Stimulated activated naive B cell treated with anti-CD40 and anti-IgM and Interleukin-4, amounts not matched to agents 10 μg/mL and 1 μg/mL and 100 μg/mL, for 72 hours (primary cell): ENCODE measurements around the gene RCAN2.

Source experiments
- ATAC-seq, 2 donors: fragments of 150-1000 bp; cut with Tn5 transposase; replicated peaks; 2 replicates each; pipeline ENCODE4 v1.10.0; 2021; ENCODE audit warnings: moderate library complexity in 1 of 2
- DNase-seq: peaks from one replicate; pipeline ENCODE4 v3.0.0; 2021
- H3K27ac Mint-ChIP-seq: one replicate; pipeline ENCODE4 v1.8.0; 2022; ENCODE audit warnings: mild to moderate bottlenecking, mixed read lengths
- H3K27me3 Mint-ChIP-seq, 2 donors: one replicate each; pipeline ENCODE4 v1.8.0; 2022; ENCODE audit warnings: mixed read lengths in 2 of 2
- H3K36me3 Mint-ChIP-seq, 2 donors: one replicate each; pipeline ENCODE4 v1.8.0; 2022; ENCODE audit warnings: mixed read lengths in 2 of 2, mild to moderate bottlenecking in 1 of 2
- H3K4me1 Mint-ChIP-seq, 2 donors: one replicate each; pipeline ENCODE4 v1.8.0; 2022; ENCODE audit warnings: mixed read lengths in 2 of 2, mild to moderate bottlenecking in 1 of 2
- H3K4me3 Mint-ChIP-seq, 2 donors: one replicate each; pipeline ENCODE4 v1.8.0; 2022; ENCODE audit warnings: mild to moderate bottlenecking in 2 of 2, mixed read lengths in 2 of 2, moderate library complexity in 1 of 2
- H3K9me3 Mint-ChIP-seq, 2 donors: one replicate each; pipeline ENCODE4 v1.8.0; 2022; ENCODE audit warnings: mixed read lengths in 2 of 2, mild to moderate bottlenecking in 1 of 2

The RCAN2 gene

DNA sequence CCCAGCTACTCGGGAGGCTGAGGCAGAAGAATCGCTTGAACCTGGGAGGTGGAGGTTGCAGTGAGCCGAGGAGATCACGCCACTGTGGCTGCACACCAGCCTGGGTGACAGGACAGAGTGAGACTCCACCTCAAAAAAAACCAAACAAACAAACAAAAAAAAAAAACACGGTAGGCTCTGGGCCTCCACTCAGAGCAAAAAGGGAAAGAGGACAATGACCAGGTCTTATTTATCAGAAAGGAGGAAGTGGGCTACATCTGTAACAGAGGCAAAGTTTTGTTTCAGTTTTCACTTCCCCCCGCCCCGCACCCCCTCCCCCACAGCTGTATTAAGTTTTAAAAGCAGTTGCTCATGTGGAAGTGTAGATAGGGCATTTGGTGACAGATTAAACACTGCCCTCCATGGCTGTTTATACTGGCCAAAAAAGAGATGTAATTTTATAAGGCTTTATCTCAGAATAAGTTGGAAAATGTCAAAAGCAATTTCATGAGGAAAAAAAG, 114.6 kb downstream of the RCAN2 start:
- peak overlapping the region; percentile 43 to 60 for H3K4me3 Mint-ChIP-seq
- H3K4me1 Mint-ChIP-seq: peaks cover 34 to 66% of the 10 kb centered on the region in 2 donors
- H3K27me3 Mint-ChIP-seq: no peaks in the 10 kb centered on the region
- H3K9me3 Mint-ChIP-seq: peaks cover 0 to 6% of the 10 kb centered on the region in 2 donors
- ATAC-seq (peak; percentile 92 to 97), DNase-seq (peak; percentile 28)
- H3K36me3 Mint-ChIP-seq: peaks cover 0 to 4% of the 10 kb centered on the region in 2 donors
- H3K27ac Mint-ChIP-seq: peak overlapping the region; percentile 91

DNA sequence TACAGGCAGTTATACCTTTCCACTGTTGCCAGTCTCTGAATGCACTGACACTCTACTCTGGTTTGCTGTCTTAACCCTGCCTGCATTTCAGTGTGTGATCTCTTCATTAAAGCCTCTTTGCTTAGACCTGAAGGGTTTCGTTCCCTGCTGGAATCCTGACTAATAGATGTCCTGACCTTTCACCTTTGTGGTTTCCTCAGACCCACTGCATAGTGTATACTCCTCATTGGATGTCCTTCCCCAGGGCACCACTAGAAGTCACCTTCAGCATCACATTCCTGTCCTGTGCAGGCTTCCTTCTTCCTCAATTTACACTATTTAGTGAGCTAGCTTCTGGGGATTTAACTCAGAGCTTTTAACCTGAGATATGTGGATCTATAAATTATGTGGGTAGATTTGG, 120.6 kb downstream of the RCAN2 start:
- Mint-ChIP-seq H3K36me3 (no peaks in the 10 kb centered on the region), H3K27ac (no peak overlapping the region)
- ATAC-seq: peak in 1 of 2 donors; percentile 41

DNA sequence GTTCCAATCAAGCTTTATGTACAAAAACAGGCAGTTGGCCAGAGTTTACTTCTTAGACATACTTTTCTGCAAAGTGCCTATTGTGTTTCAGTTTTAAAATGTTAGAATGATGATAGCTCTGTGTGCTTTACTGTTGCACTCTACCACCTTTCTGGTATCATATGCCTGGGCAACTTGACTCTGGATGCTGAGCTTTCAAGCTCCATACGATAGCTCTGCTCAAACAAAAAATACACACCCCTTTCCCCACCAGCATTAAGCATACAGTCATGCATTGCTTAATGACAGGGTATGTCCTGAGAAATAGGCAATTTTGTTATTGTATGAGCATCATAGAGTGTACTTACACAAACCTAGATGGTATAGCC, 123.1 kb downstream of the RCAN2 start:
- ATAC-seq (no peak), DNase-seq (no peak)
- peaks cover 26 to 34% of the 10 kb centered on the region in 2 donors for H3K4me1 Mint-ChIP-seq
- peaks cover 0 to 5% of the 10 kb centered on the region in 2 donors for H3K9me3 Mint-ChIP-seq
- H3K36me3 Mint-ChIP-seq: no peaks in the 10 kb centered on the region
- H3K27me3 Mint-ChIP-seq: no peaks in the 10 kb centered on the region
- no peak overlapping the region for H3K27ac Mint-ChIP-seq
- H3K4me3 Mint-ChIP-seq: no peak overlapping the region

More for the DNA sequence above, 120.6 kb downstream of the RCAN2 start:
- peaks cover 28 to 39% of the 10 kb centered on the region in 2 donors for H3K4me1 Mint-ChIP-seq
- no peak for DNase-seq
- peaks cover 0 to 7% of the 10 kb centered on the region in 2 donors for H3K9me3 Mint-ChIP-seq
- H3K27me3 Mint-ChIP-seq: no peaks in the 10 kb centered on the region
- no peak overlapping the region for H3K4me3 Mint-ChIP-seq

DNA sequence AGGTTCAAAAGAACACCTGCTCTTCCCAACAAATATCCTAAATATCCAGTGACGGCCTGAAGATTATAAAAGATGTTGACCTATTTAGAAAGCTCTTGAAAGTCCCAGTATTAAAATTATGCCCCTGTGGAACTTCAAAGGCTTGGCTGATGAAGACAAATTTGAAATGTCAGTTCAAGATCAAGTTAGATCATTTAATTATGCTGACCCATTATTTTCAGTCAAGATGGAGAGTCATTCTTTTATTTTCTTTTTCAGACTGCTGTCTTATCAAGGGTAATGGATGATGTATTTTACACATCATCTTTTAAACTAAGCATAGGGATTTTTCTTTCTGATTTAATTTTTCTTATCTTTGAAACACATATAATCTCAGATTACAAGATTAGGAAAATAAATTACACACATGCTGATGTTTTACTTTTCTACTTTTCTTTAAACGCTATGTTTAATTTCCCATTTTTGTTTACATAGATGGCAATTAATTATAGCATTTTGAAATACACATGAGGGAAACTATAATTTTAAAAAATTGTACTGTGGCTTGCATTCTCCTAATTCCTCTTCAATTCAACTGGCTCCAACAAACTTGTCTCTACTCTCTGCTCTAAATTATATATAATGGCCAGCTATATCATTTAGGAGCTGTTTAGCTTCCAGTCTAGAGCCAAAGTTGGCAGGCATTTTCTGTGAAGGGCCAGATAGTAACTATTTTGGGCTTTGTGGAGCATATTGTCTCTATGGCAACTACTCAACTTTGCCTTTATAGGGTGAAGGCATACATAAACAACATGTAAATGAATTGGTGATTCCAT, 123.7 kb downstream of the RCAN2 start:
- Mint-ChIP-seq H3K27me3 (no peaks in the 10 kb centered on the region), H3K9me3 (peaks cover 0 to 5% of the 10 kb centered on the region in 2 donors), H3K27ac (no peak overlapping the region), H3K4me3 (no peak overlapping the region), H3K4me1 (peaks cover 24 to 30% of the 10 kb centered on the region in 2 donors), H3K36me3 (no peaks in the 10 kb centered on the region)
- ATAC-seq (no peak), DNase-seq (no peak)

DNA sequence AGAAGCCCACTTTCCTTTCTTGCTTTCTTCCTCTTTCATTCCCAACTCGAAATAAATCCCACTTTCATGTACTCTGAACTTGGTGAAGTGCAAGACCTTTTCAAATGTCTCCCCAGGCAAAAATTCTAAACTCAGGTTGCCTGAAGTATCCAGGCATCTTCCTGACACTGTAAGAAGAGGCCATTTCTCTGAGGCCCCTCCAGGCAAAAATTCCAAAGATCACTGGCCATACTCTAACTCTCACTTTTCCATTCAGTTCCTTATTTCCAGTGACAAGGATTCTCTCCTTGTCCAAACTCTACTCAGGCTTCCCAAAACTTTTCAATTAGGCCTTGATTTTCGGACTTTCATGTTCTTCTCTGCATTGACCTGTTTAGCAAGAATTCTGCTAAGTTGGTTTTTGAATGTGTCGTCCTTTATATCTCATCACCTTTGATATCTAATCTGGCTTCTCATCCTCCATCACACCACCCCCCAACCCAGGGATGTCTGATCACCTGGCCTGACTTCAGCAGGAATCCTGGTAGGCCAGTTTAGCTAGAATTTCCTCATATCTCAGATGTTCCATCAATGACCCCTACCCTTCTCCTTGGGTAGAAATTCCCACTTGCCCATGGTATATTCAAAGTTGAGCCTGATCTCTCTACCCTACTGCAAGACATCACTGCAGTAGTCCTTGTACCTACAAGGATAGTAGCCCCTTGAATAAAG, 124.9 kb downstream of the RCAN2 start:
- DNase-seq (no peak), ATAC-seq (no peak)
- H3K9me3 Mint-ChIP-seq: peaks cover 0 to 2% of the 10 kb centered on the region in 2 donors
- no peak overlapping the region for H3K4me3 Mint-ChIP-seq
- H3K27me3 Mint-ChIP-seq: no peaks in the 10 kb centered on the region
- no peaks in the 10 kb centered on the region for H3K36me3 Mint-ChIP-seq
- H3K4me1 Mint-ChIP-seq: peaks cover 19 to 21% of the 10 kb centered on the region in 2 donors
- H3K27ac Mint-ChIP-seq: no peak overlapping the region

DNA sequence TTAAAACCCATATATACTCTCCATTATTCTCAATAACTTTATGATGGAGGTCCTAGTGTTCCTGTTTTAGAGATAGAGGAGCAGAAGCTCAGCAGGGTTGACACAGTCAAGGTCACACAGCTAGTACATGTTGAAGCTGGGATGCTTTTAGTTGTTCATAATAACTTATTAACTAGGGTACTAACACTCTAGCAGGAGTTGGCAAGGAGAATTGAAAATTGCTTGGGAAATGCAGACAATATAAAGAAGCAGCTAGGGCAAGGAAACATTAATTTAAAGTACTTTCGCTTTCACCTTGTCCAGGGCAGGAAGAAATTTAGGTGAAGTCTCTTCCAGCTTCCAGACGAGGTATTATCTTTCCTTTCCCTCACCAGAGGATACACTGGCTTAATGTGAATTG, 133.7 kb downstream of the RCAN2 start:
- Mint-ChIP-seq H3K4me3 (no peak overlapping the region), H3K27ac (no peak overlapping the region), H3K27me3 (no peaks in the 10 kb centered on the region), H3K4me1 (peaks cover 4 to 10% of the 10 kb centered on the region in 2 donors), H3K9me3 (no peaks in the 10 kb centered on the region), H3K36me3 (no peaks in the 10 kb centered on the region)
- no peak for DNase-seq
- no peak for ATAC-seq

DNA sequence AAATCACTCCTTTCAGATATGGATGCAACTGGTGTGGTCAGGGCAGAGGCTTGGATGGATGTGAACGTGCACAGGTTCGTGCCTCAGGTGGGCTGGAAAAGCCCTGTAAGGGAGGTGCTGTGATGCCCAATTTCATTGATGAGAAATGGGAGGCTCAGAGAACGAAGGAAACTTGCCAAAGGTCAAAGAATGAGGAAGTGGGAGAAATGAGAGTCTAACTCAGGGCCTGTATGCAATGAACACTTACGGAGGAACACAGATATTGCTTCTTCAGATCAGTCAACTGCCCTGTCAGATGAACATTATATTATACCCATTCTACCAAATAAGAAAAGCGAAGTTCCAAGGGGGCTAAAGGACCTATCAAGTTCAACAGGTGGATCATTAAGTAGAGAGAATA, 134.7 kb downstream of the RCAN2 start:
- H3K4me1 Mint-ChIP-seq: peaks cover 4 to 10% of the 10 kb centered on the region in 2 donors
- H3K4me3 Mint-ChIP-seq: no peak overlapping the region
- no peaks in the 10 kb centered on the region for H3K27me3 Mint-ChIP-seq
- H3K27ac Mint-ChIP-seq: no peak overlapping the region
- DNase-seq (no peak), ATAC-seq (peak; percentile 70 to 78)
- no peaks in the 10 kb centered on the region for H3K36me3 Mint-ChIP-seq
- H3K9me3 Mint-ChIP-seq: no peaks in the 10 kb centered on the region

DNA sequence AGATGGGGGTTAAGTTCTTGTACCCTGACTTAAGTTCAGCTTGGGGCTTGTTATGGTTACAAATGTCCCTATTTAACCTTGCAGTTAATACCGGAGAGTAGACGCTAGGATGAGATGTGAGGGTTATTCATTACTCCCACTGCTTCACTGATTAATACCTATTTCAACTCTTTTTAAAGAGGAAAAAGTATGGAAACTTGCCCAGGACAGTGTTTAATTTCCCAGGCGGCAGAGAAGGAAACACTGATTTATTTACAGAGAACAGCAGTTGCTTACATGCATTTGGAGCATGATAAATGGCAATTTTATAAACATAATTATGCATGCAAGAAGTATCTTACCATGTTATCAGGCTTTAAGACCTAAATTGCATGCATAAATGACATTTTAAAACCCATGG, 137.7 kb downstream of the RCAN2 start:
- ATAC-seq: no peak
- H3K27me3 Mint-ChIP-seq: peaks cover 3 to 4% of the 10 kb centered on the region in 2 donors
- H3K36me3 Mint-ChIP-seq: no peaks in the 10 kb centered on the region

DNA sequence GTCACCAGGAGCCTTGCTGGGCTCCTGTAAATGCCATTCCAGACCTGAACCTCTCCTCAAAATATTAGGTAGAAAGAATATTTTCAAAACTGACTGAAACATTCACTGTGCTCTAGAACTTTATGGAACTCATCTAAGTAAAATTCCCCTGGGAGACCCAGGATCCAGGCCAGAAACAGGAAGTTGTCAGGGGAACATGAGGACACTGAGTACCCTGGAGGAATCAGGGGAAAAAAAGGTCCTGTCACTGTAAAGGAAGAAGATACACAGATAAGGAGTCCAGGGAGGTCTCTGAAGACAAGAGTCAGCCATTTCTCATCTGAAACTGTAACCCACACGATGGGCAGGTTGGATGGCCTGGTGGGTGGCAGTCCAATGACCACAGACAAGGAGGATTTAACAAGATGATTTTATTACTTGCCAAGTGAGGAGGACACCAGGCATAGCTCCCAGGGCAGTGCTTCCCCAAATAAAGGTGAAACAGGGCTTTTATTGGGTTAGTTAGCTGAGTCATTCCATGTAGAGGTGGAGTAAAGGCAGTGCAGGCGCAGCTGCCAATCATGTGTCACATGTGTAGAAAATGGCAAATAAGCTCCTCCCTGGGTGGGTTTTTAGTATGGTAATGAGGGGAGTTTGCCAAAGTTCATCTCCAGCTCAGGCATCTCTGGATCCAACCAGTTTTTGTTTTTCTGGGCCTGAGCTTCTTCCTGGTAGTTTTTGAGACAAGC, 138.5 kb downstream of the RCAN2 start:
- DNase-seq (no peak), ATAC-seq (peak; percentile 51 to 60)
- Mint-ChIP-seq H3K27ac (no peak overlapping the region), H3K36me3 (no peaks in the 10 kb centered on the region), H3K9me3 (no peaks in the 10 kb centered on the region), H3K27me3 (peaks cover 4 to 12% of the 10 kb centered on the region in 2 donors), H3K4me1 (peaks cover 4 to 10% of the 10 kb centered on the region in 2 donors), H3K4me3 (no peak overlapping the region)

More for the DNA sequence above, 137.7 kb downstream of the RCAN2 start:
- no peak for DNase-seq
- Mint-ChIP-seq H3K4me1 (peaks cover 4 to 10% of the 10 kb centered on the region in 2 donors), H3K27ac (no peak overlapping the region), H3K9me3 (no peaks in the 10 kb centered on the region), H3K4me3 (no peak overlapping the region)

DNA sequence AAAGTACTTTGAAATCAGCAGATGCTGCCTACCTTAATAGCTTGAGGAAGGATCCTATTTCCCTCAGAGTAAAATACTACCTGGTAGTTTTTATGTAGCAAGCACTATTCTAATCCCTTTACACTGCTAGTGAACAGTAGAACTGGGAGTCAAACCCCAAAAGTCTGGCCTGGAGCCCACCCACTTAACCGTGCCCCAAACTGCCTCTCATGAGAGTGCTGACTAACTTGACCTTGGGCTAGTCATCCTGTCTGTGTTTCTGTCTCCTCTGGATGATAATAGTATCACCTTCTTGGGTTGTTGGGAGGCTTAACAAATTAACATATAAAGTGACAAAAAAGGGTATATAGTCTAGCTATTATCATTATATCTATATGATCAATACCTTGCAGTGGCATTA, 140.5 kb downstream of the RCAN2 start:
- DNase-seq (no peak), ATAC-seq (no peak)
- H3K36me3 Mint-ChIP-seq: no peaks in the 10 kb centered on the region
- no peak overlapping the region for H3K4me3 Mint-ChIP-seq
- H3K4me1 Mint-ChIP-seq: no peaks in the 10 kb centered on the region
- no peaks in the 10 kb centered on the region for H3K9me3 Mint-ChIP-seq
- no peak overlapping the region for H3K27ac Mint-ChIP-seq
- peaks cover 4 to 14% of the 10 kb centered on the region in 2 donors for H3K27me3 Mint-ChIP-seq

DNA sequence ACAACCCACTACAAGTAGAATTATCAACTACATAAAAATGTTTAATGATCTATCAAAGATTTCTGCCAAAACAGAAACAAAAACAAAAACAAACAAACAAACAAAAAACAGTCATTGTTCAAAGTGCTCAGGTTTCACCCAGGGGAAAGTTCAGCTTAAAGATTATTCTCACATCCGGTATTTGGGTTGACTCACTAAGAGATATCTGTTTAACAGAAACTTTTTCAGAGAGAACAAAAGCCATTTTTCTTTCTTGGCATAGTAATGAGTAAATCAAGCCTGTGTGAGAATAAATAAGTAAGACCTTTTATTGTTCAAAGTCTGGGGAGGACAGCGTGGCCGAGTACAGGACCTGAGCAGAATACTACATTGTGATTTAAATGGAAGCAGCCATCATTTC, 143.6 kb downstream of the RCAN2 start:
- peaks cover 4 to 29% of the 10 kb centered on the region in 2 donors for H3K27me3 Mint-ChIP-seq
- no peaks in the 10 kb centered on the region for H3K9me3 Mint-ChIP-seq
- DNase-seq (no peak), ATAC-seq (no peak)
- no peaks in the 10 kb centered on the region for H3K4me1 Mint-ChIP-seq
- H3K36me3 Mint-ChIP-seq: no peaks in the 10 kb centered on the region
- H3K27ac Mint-ChIP-seq: no peak overlapping the region
- no peak overlapping the region for H3K4me3 Mint-ChIP-seq

DNA sequence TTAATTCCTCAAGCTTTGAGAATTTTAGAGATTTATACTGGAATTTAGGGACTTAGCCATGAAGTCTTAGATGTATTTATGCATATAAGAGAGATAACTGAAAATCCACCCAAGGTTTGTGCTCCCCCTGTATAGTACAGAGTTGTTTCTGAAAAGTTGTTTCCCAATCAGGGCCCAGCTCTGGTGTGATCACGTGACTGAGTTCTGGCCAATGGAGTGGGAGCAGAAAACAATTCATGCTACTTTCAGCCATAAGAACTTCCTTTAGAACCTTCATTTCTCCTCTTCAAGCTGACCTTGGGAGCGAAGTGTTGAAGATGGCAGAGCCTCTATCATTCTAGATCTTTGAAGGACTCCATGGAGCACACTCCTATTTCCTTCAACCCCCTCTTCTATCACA, 151.0 kb downstream of the RCAN2 start:
- no peaks in the 10 kb centered on the region for H3K36me3 Mint-ChIP-seq
- no peaks in the 10 kb centered on the region for H3K9me3 Mint-ChIP-seq
- no peak overlapping the region for H3K27ac Mint-ChIP-seq
- DNase-seq (no peak), ATAC-seq (no peak)
- H3K4me3 Mint-ChIP-seq: no peak overlapping the region
- no peaks in the 10 kb centered on the region for H3K4me1 Mint-ChIP-seq
- peaks cover 18 to 38% of the 10 kb centered on the region in 2 donors for H3K27me3 Mint-ChIP-seq

DNA sequence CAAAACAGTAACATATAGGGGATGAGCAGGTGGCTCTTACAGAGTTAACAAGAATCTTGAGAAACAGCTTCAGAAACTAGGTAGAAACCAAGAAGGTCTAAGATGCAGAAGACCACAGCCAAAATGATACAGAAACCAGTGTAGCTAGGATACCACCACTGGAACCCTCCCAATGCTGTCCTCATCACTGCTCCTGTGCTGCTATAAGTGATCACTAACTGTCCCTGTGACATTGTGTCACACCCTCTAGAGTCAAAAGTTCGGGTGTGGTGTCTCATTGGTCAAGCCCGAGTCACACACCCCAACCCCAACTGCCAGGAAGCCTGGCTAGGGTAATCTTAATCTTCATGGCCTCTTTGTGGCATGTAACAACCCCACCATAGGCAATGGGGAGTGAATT, 153.1 kb downstream of the RCAN2 start:
- DNase-seq: no peak
- no peaks in the 10 kb centered on the region for H3K4me1 Mint-ChIP-seq
- H3K36me3 Mint-ChIP-seq: no peaks in the 10 kb centered on the region
- H3K27ac Mint-ChIP-seq: no peak overlapping the region
- no peak overlapping the region for H3K4me3 Mint-ChIP-seq
- H3K27me3 Mint-ChIP-seq: peaks cover 27 to 28% of the 10 kb centered on the region in 2 donors
- no peak for ATAC-seq
- H3K9me3 Mint-ChIP-seq: no peaks in the 10 kb centered on the region

DNA sequence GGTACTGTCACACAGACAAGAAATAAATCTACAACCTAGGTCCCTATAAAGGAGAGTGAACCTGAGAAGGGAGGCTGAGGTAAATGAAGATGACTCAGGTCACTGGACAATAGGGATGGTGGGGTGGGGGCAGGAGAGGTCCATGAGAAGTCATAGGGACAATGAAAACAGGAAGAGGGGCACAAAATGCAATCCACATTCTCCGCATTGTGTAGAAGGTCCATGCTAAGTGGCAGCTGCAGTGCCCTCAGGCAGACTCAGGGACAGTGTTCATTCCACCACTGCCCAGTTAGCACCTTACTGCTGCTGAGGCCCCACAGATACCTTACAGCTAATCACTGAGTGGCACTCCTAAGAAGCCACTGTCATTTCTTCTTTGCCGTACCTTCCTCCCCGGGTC, 156.8 kb downstream of the RCAN2 start:
- DNase-seq: no peak
- Mint-ChIP-seq H3K4me3 (no peak overlapping the region), H3K36me3 (no peaks in the 10 kb centered on the region)

More for the DNA sequence above, 156.8 kb downstream of the RCAN2 start:
- Mint-ChIP-seq H3K27me3 (peaks cover 21 to 26% of the 10 kb centered on the region in 2 donors), H3K4me1 (no peaks in the 10 kb centered on the region), H3K9me3 (no peaks in the 10 kb centered on the region), H3K27ac (no peak overlapping the region)
- no peak for ATAC-seq
